HEK293 (cell line): ENCODE results near the gene ANKRD28.

ENCODE experiments used
- CTCF ChIA-PET: fragments of 350-600 bp; formaldehyde crosslinking; extraction: SDS; loops from one replicate; lab custom pipeline; 2021; ENCODE audit warnings: antibody characterized with exemption; lab: Yijun Ruan, JAX
- POLR2A ChIA-PET: fragments of 300-600 bp; formaldehyde crosslinking; extraction: SDS; loops from one replicate; lab custom pipeline; 2020; ENCODE audit warnings: antibody characterized with exemption, inconsistent platforms; lab: Yijun Ruan, JAX
- H3K27ac ChIP-seq: fragments of 200-500 bp; sonication (Bioruptor generic); 2 replicates; pipeline ENCODE4 v1.5.1; 2014; ENCODE audit warnings: low read depth, low read length, control low read depth, inconsistent platforms; ENCODE audit errors: extremely low read depth
- H3K36me3 ChIP-seq, 2 experiments: fragments of 200-500 bp in 1 of 2; sonication (Bioruptor generic) in 1 of 2; 1 replicate in 1 of 2; 2 replicates in 1 of 2; pipeline ENCODE4 v1.5.1; 2014 to 2017; ENCODE audit warnings: inconsistent platforms in 2 of 2, low read length in 2 of 2; ENCODE audit not compliant: control insufficient read depth in 2 of 2, insufficient read depth in 1 of 2
- H3K4me1 ChIP-seq: fragments of 200-500 bp; sonication (Bioruptor generic); 2 replicates; pipeline ENCODE4 v1.5.1; 2014; ENCODE audit warnings: mild to moderate bottlenecking, low read length, inconsistent platforms; ENCODE audit not compliant: control insufficient read depth, insufficient read depth
- H3K4me3 ChIP-seq: 2 replicates; pipeline ENCODE4 v1.5.1; 2011; ENCODE audit warnings: low read depth, mild to moderate bottlenecking, control low read depth, low read length, moderate library complexity
- H3K9me3 ChIP-seq: fragments of 200-500 bp; sonication (Bioruptor generic); 2 replicates; pipeline ENCODE4 v1.5.1; 2014; ENCODE audit warnings: low read depth, low read length, inconsistent platforms; ENCODE audit not compliant: control insufficient read depth, insufficient read depth
- AEBP2 ChIP-seq: fragments of 450-650 bp; formaldehyde crosslinking; IDR thresholded peaks from 2 replicates; pipeline ENCODE4 v1.5.1; 2016; ENCODE audit warnings: missing biosample characterization, missing genetic modification characterization, borderline replicate concordance
- GLIS1 ChIP-seq: fragments of 450-650 bp; formaldehyde crosslinking; IDR thresholded peaks from 2 replicates; pipeline ENCODE4 v1.5.1; 2016; ENCODE audit warnings: missing biosample characterization, missing genetic modification characterization
- IKZF3 ChIP-seq: fragments of 450-650 bp; IDR thresholded peaks from 2 replicates; pipeline ENCODE4 v1.5.0; 2018; ENCODE audit warnings: missing biosample characterization, mild to moderate bottlenecking, missing genetic modification characterization, moderate library complexity
- PRDM10 ChIP-seq: fragments of 450-650 bp; formaldehyde crosslinking; IDR thresholded peaks from 2 replicates; pipeline ENCODE4 v1.5.1; 2016; ENCODE audit warnings: missing biosample characterization, missing genetic modification characterization
- RBAK ChIP-seq: fragments of 450-650 bp; formaldehyde crosslinking; IDR thresholded peaks from 2 replicates; pipeline ENCODE4 v1.5.1; 2016; ENCODE audit warnings: missing biosample characterization, missing genetic modification characterization
- SCRT1 ChIP-seq: fragments of 450-650 bp; formaldehyde crosslinking; IDR thresholded peaks from 2 replicates; pipeline ENCODE4 v1.5.1; 2016; ENCODE audit warnings: missing biosample characterization, missing genetic modification characterization, borderline replicate concordance
- SP7 ChIP-seq: fragments of 450-650 bp; formaldehyde crosslinking; IDR thresholded peaks from 2 replicates; pipeline ENCODE4 v1.5.1; 2016; ENCODE audit warnings: missing biosample characterization, missing genetic modification characterization
- TCF7L2 ChIP-seq: IDR thresholded peaks from 2 replicates; pipeline ENCODE4 v1.6.1; 2011; ENCODE audit warnings: low read depth, mild to moderate bottlenecking, inconsistent platforms, low read length, moderate library complexity, borderline replicate concordance
- ZBTB44 ChIP-seq: fragments of 450-650 bp; IDR thresholded peaks from 2 replicates; pipeline ENCODE4 v1.5.1; 2018; ENCODE audit warnings: missing biosample characterization, mild to moderate bottlenecking, missing genetic modification characterization
- ZNF16 ChIP-seq: fragments of 450-650 bp; formaldehyde crosslinking; IDR thresholded peaks from 2 replicates; pipeline ENCODE4 v1.5.1; 2016; ENCODE audit warnings: low read depth, missing biosample characterization, missing genetic modification characterization
- ZNF175 ChIP-seq: fragments of 450-650 bp; formaldehyde crosslinking; IDR thresholded peaks from 2 replicates; pipeline ENCODE4 v1.5.1; 2016; ENCODE audit warnings: missing biosample characterization, missing genetic modification characterization
- ZNF202 ChIP-seq: fragments of 450-650 bp; formaldehyde crosslinking; IDR thresholded peaks from 2 replicates; pipeline ENCODE4 v1.5.1; 2016; ENCODE audit warnings: missing biosample characterization, missing genetic modification characterization, borderline replicate concordance
- ZNF23 ChIP-seq: fragments of 450-650 bp; formaldehyde crosslinking; IDR thresholded peaks from 2 replicates; pipeline ENCODE4 v1.5.1; 2016; ENCODE audit warnings: missing biosample characterization, missing genetic modification characterization, borderline replicate concordance
- ZNF366 ChIP-seq: fragments of 450-650 bp; formaldehyde crosslinking; conservative IDR thresholded peaks from 2 replicates; pipeline ENCODE4 v1.5.1; 2016; ENCODE audit warnings: missing biosample characterization, missing genetic modification characterization
- ZNF423 ChIP-seq: fragments of 450-650 bp; formaldehyde crosslinking; IDR thresholded peaks from 2 replicates; pipeline ENCODE4 v1.5.1; 2016; ENCODE audit warnings: missing biosample characterization, missing genetic modification characterization
- ZNF426 ChIP-seq: fragments of 450-650 bp; formaldehyde crosslinking; IDR thresholded peaks from 2 replicates; pipeline ENCODE4 v1.5.1; 2017; ENCODE audit warnings: missing biosample characterization, missing genetic modification characterization, mild to moderate bottlenecking, inconsistent platforms, moderate library complexity
- ZNF610 ChIP-seq: fragments of 450-650 bp; formaldehyde crosslinking; IDR thresholded peaks from 2 replicates; pipeline ENCODE4 v1.5.1; 2016; ENCODE audit warnings: missing biosample characterization, missing genetic modification characterization, borderline replicate concordance
- ZNF624 ChIP-seq: fragments of 450-650 bp; formaldehyde crosslinking; IDR thresholded peaks from 2 replicates; pipeline ENCODE4 v1.5.1; 2017; ENCODE audit warnings: missing biosample characterization, missing genetic modification characterization
- ZNF645 ChIP-seq: fragments of 450-650 bp; formaldehyde crosslinking; IDR thresholded peaks from 2 replicates; pipeline ENCODE4; 2016; ENCODE audit warnings: missing biosample characterization, missing genetic modification characterization
- ZNF768 ChIP-seq: fragments of 450-650 bp; formaldehyde crosslinking; IDR thresholded peaks from 2 replicates; pipeline ENCODE4 v1.5.1; 2018; ENCODE audit warnings: missing biosample characterization, mild to moderate bottlenecking, missing genetic modification characterization
- ZNF837 ChIP-seq: fragments of 450-650 bp; formaldehyde crosslinking; IDR thresholded peaks from 2 replicates; pipeline ENCODE4 v1.5.1; 2016; ENCODE audit warnings: missing biosample characterization, missing genetic modification characterization
- TF ChIP-seq, protein P1 (sequence below): fragments of 450-650 bp; formaldehyde crosslinking; IDR thresholded peaks from 2 replicates; pipeline ENCODE4 v1.5.1; 2016; ENCODE audit warnings: missing biosample characterization, missing genetic modification characterization

Gene ANKRD28

DNA sequence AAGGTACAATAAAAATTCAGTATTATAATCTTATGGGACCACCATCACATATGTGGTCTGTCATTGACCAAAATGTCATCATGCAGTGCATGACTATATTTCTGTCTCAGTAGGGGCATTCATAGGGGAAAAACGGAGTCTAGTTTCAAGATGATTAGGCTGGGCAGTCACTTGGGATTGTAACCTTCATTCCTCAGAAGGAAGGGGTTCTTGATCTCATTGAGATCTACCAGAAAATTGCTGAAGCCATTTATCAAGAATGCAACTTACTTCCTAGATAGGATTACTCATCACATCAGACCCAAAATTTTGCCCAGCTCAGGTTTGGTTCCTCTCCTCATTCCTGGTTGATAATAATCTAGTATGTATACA is 158.9 kb downstream of the ANKRD28 start:
- H3K4me1 ChIP-seq = peaks cover 14% of the 10 kb centered on the region
- no peaks in the 10 kb centered on the region for H3K36me3 ChIP-seq
- POLR2A ChIA-PET = no interaction called here
- no peak overlapping the region for H3K4me3 ChIP-seq
- H3K9me3 ChIP-seq = no peaks in the 10 kb centered on the region
- no peak for TF ChIP-seq ZNF175
- TF ChIP-seq ZNF645 = no peak
- TF ChIP-seq GLIS1 (tag by site-specific recombination) = no peak
- no peak for TF ChIP-seq ZNF16 (tag by site-specific recombination)
- no peak for TF ChIP-seq ZNF202 (tag by site-specific recombination)
- no peak for TF ChIP-seq RBAK (tag by site-specific recombination)
- no peak for TF ChIP-seq ZNF423 (tag by site-specific recombination)
- TF ChIP-seq TCF7L2 = no peak
- TF ChIP-seq ZNF366 (tag by site-specific recombination) = no peak
- TF ChIP-seq ZNF426 (tag by site-specific recombination) = no peak
- no peak for TF ChIP-seq SCRT1 (tag by site-specific recombination)
- TF ChIP-seq ZBTB44 (tag by site-specific recombination) = no peak
- no peak for TF ChIP-seq ZNF768 (tag by site-specific recombination)
- TF ChIP-seq ZNF23 (tag by site-specific recombination) = no peak
- TF ChIP-seq, protein P1, sequence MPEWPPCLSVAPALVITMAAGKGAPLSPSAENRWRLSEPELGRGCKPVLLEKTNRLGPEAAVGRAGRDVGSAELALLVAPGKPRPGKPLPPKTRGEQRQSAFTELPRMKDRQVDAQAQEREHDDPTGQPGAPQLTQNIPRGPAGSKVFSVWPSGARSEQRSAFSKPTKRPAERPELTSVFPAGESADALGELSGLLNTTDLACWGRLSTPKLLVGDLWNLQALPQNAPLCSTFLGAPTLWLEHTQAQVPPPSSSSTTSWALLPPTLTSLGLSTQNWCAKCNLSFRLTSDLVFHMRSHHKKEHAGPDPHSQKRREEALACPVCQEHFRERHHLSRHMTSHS = no peak
- TF ChIP-seq SP7 (tag by site-specific recombination) = no peak
- TF ChIP-seq AEBP2 (tag by site-specific recombination) = no peak
- no peak for TF ChIP-seq ZNF610 (tag by site-specific recombination)
- no peak for TF ChIP-seq IKZF3 (tag by site-specific recombination)
- no peak for TF ChIP-seq ZNF624 (tag by site-specific recombination)
- no peak overlapping the region for H3K27ac ChIP-seq
- CTCF ChIA-PET = interaction anchor here (0.6 to 1.0 kb wide), 2 partner anchors 11 to 173 kb away, joined by 3 to 4 read pairs; no protein-coding TSS in a partner anchor

DNA sequence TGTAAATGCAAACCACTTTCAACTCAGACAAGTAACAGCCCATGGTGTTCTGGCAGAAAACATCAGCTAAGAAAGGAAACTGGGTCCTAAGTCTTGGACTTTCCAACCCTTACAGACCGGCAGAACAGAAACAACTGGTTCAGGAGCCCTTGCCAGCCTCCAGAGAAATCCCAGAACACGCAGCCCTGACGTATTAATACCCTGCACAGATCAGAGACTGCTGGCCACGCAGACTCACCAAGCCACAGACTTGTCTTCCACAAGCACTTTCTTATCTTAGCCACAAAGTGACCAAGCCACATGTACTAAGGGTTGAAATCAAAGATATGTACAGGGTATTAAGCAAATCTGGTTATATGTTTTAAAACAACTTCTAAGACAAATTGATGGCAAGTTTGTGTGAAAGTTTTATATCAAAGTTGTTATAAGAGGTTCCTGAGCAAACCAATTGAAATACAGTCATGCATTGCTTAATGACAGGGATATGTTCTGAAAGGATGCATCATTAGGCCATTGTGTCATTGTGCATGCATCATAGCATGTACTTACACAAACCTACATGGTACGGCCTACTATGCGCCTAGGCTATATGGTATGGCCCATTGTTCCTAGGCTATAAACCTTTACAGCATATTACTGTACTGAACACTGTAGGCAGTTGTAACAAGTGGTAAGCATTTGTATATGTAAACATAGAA is 159.4 kb downstream of the ANKRD28 start:
- TF ChIP-seq PRDM10 (tag by site-specific recombination) (peak; percentile 24; the same call in 1 of the 2 replicates), ZNF837 (tag by site-specific recombination) (no peak)
- Histone ChIP-seq H3K9me3 (no peaks in the 10 kb centered on the region), H3K4me3 (no peak overlapping the region), H3K27ac (no peak overlapping the region), H3K36me3 (no peaks in the 10 kb centered on the region), H3K4me1 (peaks cover 19% of the 10 kb centered on the region)
- POLR2A ChIA-PET = interaction anchor here (1.0 kb wide), 1 partner anchor 159 kb away, joined by 3 read pairs; no protein-coding TSS in a partner anchor
- CTCF ChIA-PET = interaction anchor here (0.6 kb wide), 1 partner anchor 11 kb away, joined by 4 read pairs; no protein-coding TSS in a partner anchor
